WTC11 (cell line): Measurements from ENCODE around the gene TSPAN9. TPM values are rescaled to one million over a fixed set of nuclear protein-coding genes. Genes with fewer than 3 reads are reported as not detected.

Experiments
- ATAC-seq: fragments of 200-7000 bp; cut with Tn5 transposase; 2 replicates; pipeline ENCODE4 v1.10.0; 2021; ENCODE audit warnings: mild to moderate bottlenecking, moderate library complexity
- CTCF ChIA-PET: fragments of 300-600 bp; sonication (Branson Sonifier 250); formaldehyde crosslinking; loops from one replicate; lab custom pipeline; 2021; ENCODE audit warnings: antibody characterized with exemption; lab: Charles Lee
- POLR2A ChIA-PET: fragments of 350-600 bp; sonication (Branson Sonifier 250); formaldehyde crosslinking; loops from one replicate; lab custom pipeline; 2021; ENCODE audit warnings: antibody characterized with exemption; lab: Charles Lee
- DNase-seq: peaks from one replicate; pipeline ENCODE4 v3.0.0; 2021; ENCODE audit warnings: low spot score
- H3K27ac Mint-ChIP-seq: 2 replicates; pipeline ENCODE4 v1.8.0; 2021; ENCODE audit warnings: mixed read lengths
- H3K27me3 Mint-ChIP-seq: 2 replicates; pipeline ENCODE4 v1.8.0; 2021; ENCODE audit warnings: low read depth, mild to moderate bottlenecking, moderate library complexity, mixed read lengths
- H3K36me3 Mint-ChIP-seq: 2 replicates; pipeline ENCODE4 v1.8.0; 2021; ENCODE audit warnings: mixed read lengths
- H3K4me1 Mint-ChIP-seq: 2 replicates; pipeline ENCODE4 v1.8.0; 2022; ENCODE audit warnings: mixed read lengths
- H3K4me3 Mint-ChIP-seq: 2 replicates; pipeline ENCODE4 v1.8.0; 2021; ENCODE audit warnings: mild to moderate bottlenecking, moderate library complexity, mixed read lengths
- H3K9me3 Mint-ChIP-seq: 2 replicates; pipeline ENCODE4 v1.8.0; 2021; ENCODE audit warnings: mixed read lengths
- ATF1 ChIP-seq: sonication (generic); formaldehyde crosslinking; IDR thresholded peaks from 2 replicates; pipeline ENCODE4 v1.8.1; 2023; ENCODE audit warnings: mild to moderate bottlenecking, moderate library complexity, missing genetic modification reagents
- ELF4 ChIP-seq: sonication (generic); formaldehyde crosslinking; IDR thresholded peaks from 2 replicates; pipeline ENCODE4 v1.8.1; 2022; ENCODE audit warnings: low read depth, mild to moderate bottlenecking, moderate library complexity, missing genetic modification reagents
- OVOL2 ChIP-seq: fragments of 250-450 bp; sonication (Bioruptor Pico); IDR thresholded peaks from 2 replicates; pipeline ENCODE4 v1.9.0; 2021; ENCODE audit warnings: mild to moderate bottlenecking, borderline replicate concordance
- SMAD4 ChIP-seq: sonication (generic); formaldehyde crosslinking; IDR thresholded peaks from 2 replicates; pipeline ENCODE4 v1.8.0; 2022; ENCODE audit warnings: mild to moderate bottlenecking, missing genetic modification reagents
- SP1 ChIP-seq: sonication (generic); formaldehyde crosslinking; conservative IDR thresholded peaks from 2 replicates; pipeline ENCODE4 v1.8.1; 2022; ENCODE audit warnings: missing genetic modification reagents
- ZNF281 ChIP-seq: sonication (generic); formaldehyde crosslinking; IDR thresholded peaks from 2 replicates; pipeline ENCODE4 v1.8.0; 2023; ENCODE audit warnings: mild to moderate bottlenecking, missing genetic modification reagents
- ZNF396 ChIP-seq: fragments of 250-450 bp; sonication (Bioruptor Pico); IDR thresholded peaks from 2 replicates; pipeline ENCODE4 v1.8.0; 2021; ENCODE audit warnings: mild to moderate bottlenecking, moderate library complexity, borderline replicate concordance
- ZNF423 ChIP-seq: fragments of 250-450 bp; sonication (Bioruptor Pico); IDR thresholded peaks from 2 replicates; pipeline ENCODE4 v2.1.2; 2022; ENCODE audit warnings: mild to moderate bottlenecking, moderate library complexity
- total RNA-seq: library from RNA; stranded (reverse); gene quantifications from 3 replicates; pipeline ENCODE4 v1.2.3, GENCODE V29; 2021
- TF ChIP-seq, protein P1 (sequence below): sonication (generic); formaldehyde crosslinking; IDR thresholded peaks from 2 replicates; pipeline ENCODE4 v1.8.1; 2022; ENCODE audit warnings: low read depth, missing genetic modification reagents, borderline replicate concordance
- TF ChIP-seq, protein P2 (sequence below): sonication (generic); formaldehyde crosslinking; IDR thresholded peaks from 2 replicates; pipeline ENCODE4 v1.8.1; 2023; ENCODE audit warnings: mild to moderate bottlenecking, missing genetic modification reagents
- TF ChIP-seq, protein P3 (sequence below): fragments of 250-450 bp; sonication (Bioruptor Pico); IDR thresholded peaks from 2 replicates; pipeline ENCODE4 v1.9.0; 2021; ENCODE audit warnings: mild to moderate bottlenecking, borderline replicate concordance
- TF ChIP-seq, protein P4 (sequence below): fragments of 200-600 bp; IDR thresholded peaks from 2 replicates; pipeline ENCODE4 v1.8.0; 2022; ENCODE audit warnings: antibody characterized with exemption
- TF ChIP-seq, protein P5 (sequence below): fragments of 250-450 bp; sonication (Bioruptor Pico); conservative IDR thresholded peaks from 2 replicates; pipeline ENCODE4 v1.9.0; 2021; ENCODE audit warnings: mild to moderate bottlenecking
- TF ChIP-seq, protein P6 (sequence below): fragments of 250-450 bp; sonication (Bioruptor Pico); IDR thresholded peaks from 2 replicates; pipeline ENCODE4 v1.9.0; 2021; ENCODE audit warnings: moderate library complexity, mild to moderate bottlenecking, inconsistent platforms, borderline replicate concordance
- TF ChIP-seq, protein P7 (sequence below): fragments of 250-450 bp; sonication (Bioruptor Pico); IDR thresholded peaks from 2 replicates; pipeline ENCODE4 v2.1.2; 2022; ENCODE audit warnings: mild to moderate bottlenecking, moderate library complexity

TSPAN9 gene
- total RNA-seq, 1 experiment from 2014 or later, result 27.6 TPM

DNA sequence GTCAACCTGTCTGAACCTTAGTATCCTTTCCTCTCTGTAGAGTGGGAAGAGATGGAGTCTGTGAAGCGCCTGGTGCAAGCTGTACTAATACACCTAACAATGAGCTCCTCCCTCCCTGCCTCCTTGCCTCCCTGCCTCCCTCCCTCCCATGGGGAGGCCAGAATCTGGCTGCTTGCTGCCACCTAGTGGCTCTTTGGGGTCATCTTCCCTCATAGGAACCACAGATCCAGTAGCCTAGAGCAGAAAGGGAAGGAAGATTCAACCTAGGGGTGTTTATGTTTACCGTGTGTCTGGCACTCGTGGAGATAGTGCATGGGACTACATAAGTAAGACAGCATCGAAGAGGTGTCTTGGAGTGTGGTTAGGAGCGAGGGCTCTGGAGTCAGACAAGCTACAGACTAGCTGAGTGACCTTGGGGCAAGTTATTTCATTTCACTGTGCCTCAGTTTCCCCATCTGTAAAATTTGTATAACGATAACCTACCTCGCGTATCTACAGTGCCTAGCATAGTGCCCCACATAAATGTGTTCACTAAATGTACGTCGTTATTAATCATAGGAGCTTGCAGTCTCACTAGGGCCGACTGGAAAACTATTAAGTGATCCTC is 35.5 kb upstream of the TSPAN9 start:
- Mint-ChIP-seq H3K27ac (0 out of 2 replicates have a peak overlapping the region, but pooled peaks have one; percentile 19), H3K9me3 (no peaks in the 10 kb centered on the region), H3K4me3 (no peak overlapping the region), H3K27me3 (no peaks in the 10 kb centered on the region), H3K4me1 (peaks cover 4% of the 10 kb centered on the region; the same call in 1 of the 2 replicates), H3K36me3 (peaks cover 36% of the 10 kb centered on the region)
- DNase-seq (peak; percentile 76), ATAC-seq (peak; percentile 68)
- CTCF ChIA-PET, result interaction anchor here (0.5 to 2.8 kb wide), 69 partner anchors 9 to 389 kb away, joined by 3 to 35 read pairs (median 4); partner anchors contain the start of genes FOXM1, RHNO1, TEX52 and TULP3
- POLR2A ChIA-PET, result interaction anchor here (0.9 kb wide), 1 partner anchor 15 kb away, joined by 3 read pairs; no protein-coding TSS in a partner anchor
- TF ChIP-seq, protein P1, sequence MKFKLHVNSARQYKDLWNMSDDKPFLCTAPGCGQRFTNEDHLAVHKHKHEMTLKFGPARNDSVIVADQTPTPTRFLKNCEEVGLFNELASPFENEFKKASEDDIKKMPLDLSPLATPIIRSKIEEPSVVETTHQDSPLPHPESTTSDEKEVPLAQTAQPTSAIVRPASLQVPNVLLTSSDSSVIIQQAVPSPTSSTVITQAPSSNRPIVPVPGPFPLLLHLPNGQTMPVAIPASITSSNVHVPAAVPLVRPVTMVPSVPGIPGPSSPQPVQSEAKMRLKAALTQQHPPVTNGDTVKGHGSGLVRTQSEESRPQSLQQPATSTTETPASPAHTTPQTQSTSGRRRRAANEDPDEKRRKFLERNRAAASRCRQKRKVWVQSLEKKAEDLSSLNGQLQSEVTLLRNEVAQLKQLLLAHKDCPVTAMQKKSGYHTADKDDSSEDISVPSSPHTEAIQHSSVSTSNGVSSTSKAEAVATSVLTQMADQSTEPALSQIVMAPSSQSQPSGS, result no peak
- no peak for TF ChIP-seq SMAD4 (CRISPR knock-in tag)
- TF ChIP-seq, protein P2, sequence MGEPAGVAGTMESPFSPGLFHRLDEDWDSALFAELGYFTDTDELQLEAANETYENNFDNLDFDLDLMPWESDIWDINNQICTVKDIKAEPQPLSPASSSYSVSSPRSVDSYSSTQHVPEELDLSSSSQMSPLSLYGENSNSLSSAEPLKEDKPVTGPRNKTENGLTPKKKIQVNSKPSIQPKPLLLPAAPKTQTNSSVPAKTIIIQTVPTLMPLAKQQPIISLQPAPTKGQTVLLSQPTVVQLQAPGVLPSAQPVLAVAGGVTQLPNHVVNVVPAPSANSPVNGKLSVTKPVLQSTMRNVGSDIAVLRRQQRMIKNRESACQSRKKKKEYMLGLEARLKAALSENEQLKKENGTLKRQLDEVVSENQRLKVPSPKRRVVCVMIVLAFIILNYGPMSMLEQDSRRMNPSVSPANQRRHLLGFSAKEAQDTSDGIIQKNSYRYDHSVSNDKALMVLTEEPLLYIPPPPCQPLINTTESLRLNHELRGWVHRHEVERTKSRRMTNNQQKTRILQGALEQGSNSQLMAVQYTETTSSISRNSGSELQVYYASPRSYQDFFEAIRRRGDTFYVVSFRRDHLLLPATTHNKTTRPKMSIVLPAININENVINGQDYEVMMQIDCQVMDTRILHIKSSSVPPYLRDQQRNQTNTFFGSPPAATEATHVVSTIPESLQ (CRISPR knock-in tag), result no peak
- TF ChIP-seq ZNF396 (CRISPR knock-in tag), result no peak
- TF ChIP-seq, protein P3, sequence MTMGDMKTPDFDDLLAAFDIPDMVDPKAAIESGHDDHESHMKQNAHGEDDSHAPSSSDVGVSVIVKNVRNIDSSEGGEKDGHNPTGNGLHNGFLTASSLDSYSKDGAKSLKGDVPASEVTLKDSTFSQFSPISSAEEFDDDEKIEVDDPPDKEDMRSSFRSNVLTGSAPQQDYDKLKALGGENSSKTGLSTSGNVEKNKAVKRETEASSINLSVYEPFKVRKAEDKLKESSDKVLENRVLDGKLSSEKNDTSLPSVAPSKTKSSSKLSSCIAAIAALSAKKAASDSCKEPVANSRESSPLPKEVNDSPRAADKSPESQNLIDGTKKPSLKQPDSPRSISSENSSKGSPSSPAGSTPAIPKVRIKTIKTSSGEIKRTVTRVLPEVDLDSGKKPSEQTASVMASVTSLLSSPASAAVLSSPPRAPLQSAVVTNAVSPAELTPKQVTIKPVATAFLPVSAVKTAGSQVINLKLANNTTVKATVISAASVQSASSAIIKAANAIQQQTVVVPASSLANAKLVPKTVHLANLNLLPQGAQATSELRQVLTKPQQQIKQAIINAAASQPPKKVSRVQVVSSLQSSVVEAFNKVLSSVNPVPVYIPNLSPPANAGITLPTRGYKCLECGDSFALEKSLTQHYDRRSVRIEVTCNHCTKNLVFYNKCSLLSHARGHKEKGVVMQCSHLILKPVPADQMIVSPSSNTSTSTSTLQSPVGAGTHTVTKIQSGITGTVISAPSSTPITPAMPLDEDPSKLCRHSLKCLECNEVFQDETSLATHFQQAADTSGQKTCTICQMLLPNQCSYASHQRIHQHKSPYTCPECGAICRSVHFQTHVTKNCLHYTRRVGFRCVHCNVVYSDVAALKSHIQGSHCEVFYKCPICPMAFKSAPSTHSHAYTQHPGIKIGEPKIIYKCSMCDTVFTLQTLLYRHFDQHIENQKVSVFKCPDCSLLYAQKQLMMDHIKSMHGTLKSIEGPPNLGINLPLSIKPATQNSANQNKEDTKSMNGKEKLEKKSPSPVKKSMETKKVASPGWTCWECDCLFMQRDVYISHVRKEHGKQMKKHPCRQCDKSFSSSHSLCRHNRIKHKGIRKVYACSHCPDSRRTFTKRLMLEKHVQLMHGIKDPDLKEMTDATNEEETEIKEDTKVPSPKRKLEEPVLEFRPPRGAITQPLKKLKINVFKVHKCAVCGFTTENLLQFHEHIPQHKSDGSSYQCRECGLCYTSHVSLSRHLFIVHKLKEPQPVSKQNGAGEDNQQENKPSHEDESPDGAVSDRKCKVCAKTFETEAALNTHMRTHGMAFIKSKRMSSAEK, result no peak
- TF ChIP-seq, protein P4, sequence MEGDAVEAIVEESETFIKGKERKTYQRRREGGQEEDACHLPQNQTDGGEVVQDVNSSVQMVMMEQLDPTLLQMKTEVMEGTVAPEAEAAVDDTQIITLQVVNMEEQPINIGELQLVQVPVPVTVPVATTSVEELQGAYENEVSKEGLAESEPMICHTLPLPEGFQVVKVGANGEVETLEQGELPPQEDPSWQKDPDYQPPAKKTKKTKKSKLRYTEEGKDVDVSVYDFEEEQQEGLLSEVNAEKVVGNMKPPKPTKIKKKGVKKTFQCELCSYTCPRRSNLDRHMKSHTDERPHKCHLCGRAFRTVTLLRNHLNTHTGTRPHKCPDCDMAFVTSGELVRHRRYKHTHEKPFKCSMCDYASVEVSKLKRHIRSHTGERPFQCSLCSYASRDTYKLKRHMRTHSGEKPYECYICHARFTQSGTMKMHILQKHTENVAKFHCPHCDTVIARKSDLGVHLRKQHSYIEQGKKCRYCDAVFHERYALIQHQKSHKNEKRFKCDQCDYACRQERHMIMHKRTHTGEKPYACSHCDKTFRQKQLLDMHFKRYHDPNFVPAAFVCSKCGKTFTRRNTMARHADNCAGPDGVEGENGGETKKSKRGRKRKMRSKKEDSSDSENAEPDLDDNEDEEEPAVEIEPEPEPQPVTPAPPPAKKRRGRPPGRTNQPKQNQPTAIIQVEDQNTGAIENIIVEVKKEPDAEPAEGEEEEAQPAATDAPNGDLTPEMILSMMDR, result peak; percentile 62; the same call in 1 of the 2 replicates
- 0 out of 2 replicates have a peak, but pooled peaks have one; percentile 30 for TF ChIP-seq SP1
- TF ChIP-seq ZNF423, result no peak
- TF ChIP-seq ELF4 (CRISPR knock-in tag), result no peak
- TF ChIP-seq, protein P5, sequence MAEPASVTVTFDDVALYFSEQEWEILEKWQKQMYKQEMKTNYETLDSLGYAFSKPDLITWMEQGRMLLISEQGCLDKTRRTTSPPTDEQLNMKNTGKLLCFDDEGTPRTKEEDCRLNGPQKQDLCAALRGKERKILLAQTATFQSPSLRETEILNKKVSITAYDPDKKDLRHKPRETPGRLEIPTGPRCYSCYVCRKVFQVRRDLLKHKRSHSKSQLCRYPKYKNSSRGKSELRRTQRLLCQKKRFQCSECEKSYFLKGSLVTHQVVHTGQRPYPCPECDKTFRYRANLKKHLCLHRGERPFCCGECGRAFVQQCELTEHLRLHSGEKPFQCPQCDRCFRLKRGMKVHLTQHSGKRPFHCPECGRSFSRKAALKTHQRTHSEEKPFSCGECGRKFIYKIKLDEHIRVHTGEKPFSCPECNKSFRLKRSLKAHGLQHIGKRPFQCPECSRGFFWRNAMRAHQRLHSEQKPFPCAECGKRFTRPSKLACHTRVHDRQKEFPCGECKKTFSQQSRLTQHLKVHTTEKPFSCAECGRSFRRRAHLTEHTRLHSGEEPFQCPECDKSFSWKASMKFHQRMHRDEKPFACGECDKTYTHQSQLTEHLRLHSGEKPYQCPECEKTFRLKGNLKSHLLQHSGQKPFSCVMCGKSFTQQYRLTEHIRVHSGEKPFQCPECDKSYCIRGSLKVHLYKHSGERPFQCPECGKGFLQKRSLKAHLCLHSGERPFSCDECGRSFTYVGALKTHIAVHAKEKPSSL (CRISPR knock-in tag), result no peak
- TF ChIP-seq, protein P6, sequence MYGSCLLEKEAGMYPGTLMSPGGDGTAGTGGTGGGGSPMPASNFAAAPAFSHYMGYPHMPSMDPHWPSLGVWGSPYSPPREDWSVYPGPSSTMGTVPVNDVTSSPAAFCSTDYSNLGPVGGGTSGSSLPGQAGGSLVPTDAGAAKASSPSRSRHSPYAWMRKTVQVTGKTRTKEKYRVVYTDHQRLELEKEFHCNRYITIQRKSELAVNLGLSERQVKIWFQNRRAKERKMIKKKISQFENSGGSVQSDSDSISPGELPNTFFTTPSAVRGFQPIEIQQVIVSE (CRISPR knock-in tag), result no peak
- no peak for TF ChIP-seq ZNF281 (CRISPR knock-in tag)
- no peak for TF ChIP-seq OVOL2
- TF ChIP-seq, protein P7, sequence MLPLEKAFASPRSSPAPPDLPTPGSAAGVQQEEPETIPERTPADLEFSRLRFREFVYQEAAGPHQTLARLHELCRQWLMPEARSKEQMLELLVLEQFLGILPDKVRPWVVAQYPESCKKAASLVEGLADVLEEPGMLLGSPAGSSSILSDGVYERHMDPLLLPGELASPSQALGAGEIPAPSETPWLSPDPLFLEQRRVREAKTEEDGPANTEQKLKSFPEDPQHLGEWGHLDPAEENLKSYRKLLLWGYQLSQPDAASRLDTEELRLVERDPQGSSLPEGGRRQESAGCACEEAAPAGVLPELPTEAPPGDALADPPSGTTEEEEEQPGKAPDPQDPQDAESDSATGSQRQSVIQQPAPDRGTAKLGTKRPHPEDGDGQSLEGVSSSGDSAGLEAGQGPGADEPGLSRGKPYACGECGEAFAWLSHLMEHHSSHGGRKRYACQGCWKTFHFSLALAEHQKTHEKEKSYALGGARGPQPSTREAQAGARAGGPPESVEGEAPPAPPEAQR, result no peak
- no peak for TF ChIP-seq ATF1 (CRISPR knock-in tag)
